HG03175 (cell line): Measurements from ENCODE around the gene BCL2A1.
"Not testable (repeated sequence)": the region's sequence is repeated elsewhere in the genome, so short reads cannot be mapped to it uniquely, and the experiment has no call there.

ENCODE experiments used
- ATAC-seq: cut with Tn5 transposase; IDR thresholded peaks from one replicate; pipeline ENCODE4 v1.9.1; 2021; ENCODE audit warnings: mild to moderate bottlenecking, moderate library complexity; ENCODE audit not compliant: unreplicated experiment

Gene BCL2A1

GRCh38 chr15:79970624-79971434, at the start of gene BCL2A1:
Gene BCL2A1 (minus strand): TSS chr15:79971196. CDS start chr15:79971119, 77 bp downstream.
- peak; percentile 75 for ATAC-seq

- ATAC-seq = no peak
Measured at GRCh38 chr15:80020731-80021130, 49.7 kb upstream of the BCL2A1 start.

GRCh38 chr15:80020149-80020548, 49.2 kb upstream of the BCL2A1 start:
- not testable (repeated sequence) for ATAC-seq

GRCh38 chr15:80019168-80019745, 48.3 kb upstream of the BCL2A1 start:
- peak; percentile 17 for ATAC-seq

- ATAC-seq = not testable (repeated sequence)
Measured at GRCh38 chr15:80017139-80017538, 46.1 kb upstream of the BCL2A1 start.

GRCh38 chr15:80016506-80016905, 45.5 kb upstream of the BCL2A1 start:
- not testable (repeated sequence) for ATAC-seq

GRCh38 chr15:80015156-80015555, 44.2 kb upstream of the BCL2A1 start:
- no peak for ATAC-seq

GRCh38 chr15:80014186-80014585, 43.2 kb upstream of the BCL2A1 start:
- ATAC-seq = not testable (repeated sequence)

- no peak for ATAC-seq
Measured at GRCh38 chr15:80012060-80012726, 41.2 kb upstream of the BCL2A1 start.

GRCh38 chr15:80011596-80011995, 40.6 kb upstream of the BCL2A1 start:
- no peak for ATAC-seq

- peak; percentile 47 for ATAC-seq
Measured at GRCh38 chr15:80011041-80011523, 40.1 kb upstream of the BCL2A1 start.

GRCh38 chr15:80010131-80010673, 39.2 kb upstream of the BCL2A1 start:
- no peak for ATAC-seq

- no peak for ATAC-seq
Measured at GRCh38 chr15:80007532-80007931, 36.5 kb upstream of the BCL2A1 start.

- ATAC-seq = no peak
Measured at GRCh38 chr15:80006946-80007345, 36.0 kb upstream of the BCL2A1 start.

- ATAC-seq = no peak
Measured at GRCh38 chr15:80003934-80004472, 33.0 kb upstream of the BCL2A1 start.

- ATAC-seq = no peak
Measured at GRCh38 chr15:80003171-80003570, 32.2 kb upstream of the BCL2A1 start.

GRCh38 chr15:80002267-80002666, 31.3 kb upstream of the BCL2A1 start:
- ATAC-seq = no peak

- ATAC-seq = no peak
Measured at GRCh38 chr15:79994615-79995014, 23.6 kb upstream of the BCL2A1 start.

- no peak for ATAC-seq
Measured at GRCh38 chr15:79991826-79992225, 20.8 kb upstream of the BCL2A1 start.

GRCh38 chr15:79990997-79991334, 20.0 kb upstream of the BCL2A1 start:
- no peak for ATAC-seq

GRCh38 chr15:79990280-79990996, 19.4 kb upstream of the BCL2A1 start:
- no peak for ATAC-seq
